GM19397 (cell line): ENCODE data around the gene IGFBP2.

ENCODE experiments used
- ATAC-seq: cut with Tn5 transposase; IDR thresholded peaks from one replicate; pipeline ENCODE4 v1.9.1; 2021; ENCODE audit warnings: mild to moderate bottlenecking, moderate library complexity; ENCODE audit not compliant: unreplicated experiment

The IGFBP2 gene

GRCh38 chr2:216700088-216700567, 66.9 kb downstream of the IGFBP2 start:
- ATAC-seq, result no peak

DNA sequence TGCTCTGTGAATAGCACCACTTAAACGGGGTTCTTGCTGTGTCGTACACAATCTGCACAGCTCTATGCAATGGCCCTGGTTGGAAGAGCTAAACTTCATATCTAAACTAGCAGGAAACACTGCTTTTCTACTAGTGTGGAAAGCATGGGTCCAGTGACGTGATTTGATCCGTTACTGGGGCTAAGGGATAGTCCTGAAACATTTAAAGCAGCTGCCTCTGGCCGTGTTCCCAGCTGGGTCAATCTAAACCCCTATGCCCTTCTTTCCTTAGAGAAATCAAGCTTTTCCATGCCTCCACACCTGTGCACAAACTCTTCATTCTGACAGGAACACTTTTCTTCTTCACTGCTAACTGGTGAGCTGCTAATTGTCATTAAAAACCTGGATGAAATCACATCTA, 67.6 kb downstream of the IGFBP2 start:
- no peak for ATAC-seq

GRCh38 chr2:216701544-216701943, 68.3 kb downstream of the IGFBP2 start:
- no peak for ATAC-seq

DNA sequence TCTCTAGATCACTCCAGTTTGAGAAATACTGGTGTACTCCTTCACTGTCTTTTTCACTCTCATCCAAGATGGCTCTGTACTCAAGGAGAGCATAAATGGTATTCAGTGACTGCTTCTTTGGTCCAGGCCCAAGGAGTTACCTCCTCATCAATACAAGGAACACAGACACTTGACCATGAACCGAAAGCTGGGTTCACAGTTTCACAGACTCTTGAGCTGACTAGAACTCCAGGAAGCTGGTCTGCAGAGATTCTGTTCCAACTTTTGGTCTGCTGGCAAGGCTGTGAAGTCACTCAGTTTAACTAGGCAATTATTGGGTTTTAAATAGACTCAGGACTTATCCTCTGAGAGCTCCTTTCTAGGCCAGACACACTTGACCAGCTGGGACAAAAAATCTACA, 69.5 kb downstream of the IGFBP2 start:
- no peak for ATAC-seq

- ATAC-seq, result no peak
Measured at GRCh38 chr2:216710551-216711301, 77.5 kb downstream of the IGFBP2 start.

GRCh38 chr2:216711348-216711747, 78.1 kb downstream of the IGFBP2 start:
- ATAC-seq, result no peak

GRCh38 chr2:216713691-216714336, 80.6 kb downstream of the IGFBP2 start:
- ATAC-seq, result no peak
